Left ventricle myocardium inferior (tissue), 1 donor: ENCODE results near the gene OLIG3. TPM values are rescaled to one million over a fixed set of nuclear protein-coding genes. Genes with fewer than 3 reads are reported as not detected.

ENCODE experiments used
- DNase-seq: peaks from one replicate; pipeline ENCODE4 v3.0.0-alpha.2; 2020
- H3K27ac ChIP-seq: fragments of 200-600 bp; replicated peaks from 2 replicates; pipeline ENCODE4 v1.8.0; 2021
- H3K27me3 ChIP-seq: fragments of 200-600 bp; 2 replicates; pipeline ENCODE4 v1.8.0; 2021; ENCODE audit warnings: low read depth
- H3K36me3 ChIP-seq: fragments of 200-600 bp; 2 replicates; pipeline ENCODE4 v1.8.0; 2021
- H3K4me1 ChIP-seq: fragments of 200-600 bp; 2 replicates; pipeline ENCODE4 v1.8.0; 2021
- H3K4me3 ChIP-seq: fragments of 200-600 bp; 2 replicates; pipeline ENCODE4 v1.8.0; 2021; ENCODE audit warnings: mild to moderate bottlenecking, moderate library complexity
- H3K9me3 ChIP-seq: fragments of 200-600 bp; replicated peaks from 2 replicates; pipeline ENCODE4 v1.8.0; 2021
- intact Hi-C: fragments of 100-400 bp; cut with micrococcal nuclease; formaldehyde crosslinking; loops from one replicate; pipeline ENCODE4 v1.11.0; 2022
- total RNA-seq: library from RNA; stranded (reverse); fragmentation: NEBNext Ultra II Directional; extraction: Animal tissue kit (Norgen Biotek cat#: 25700); gene quantifications from one replicate; pipeline ENCODE4 v1.2.1, GENCODE V29; 2021
- TF ChIP-seq, protein P1 (sequence below): fragments of 200-600 bp; IDR thresholded peaks from 2 replicates; pipeline ENCODE4 v1.8.0; 2021; ENCODE audit warnings: antibody characterized with exemption, mild to moderate bottlenecking, borderline replicate concordance
- donor health status: DM: no; HTN: yes; CAD: no; lungs with severe emphysema.

Gene OLIG3
- total RNA-seq, 1 donor from 2014 or later, result not detected

DNA sequence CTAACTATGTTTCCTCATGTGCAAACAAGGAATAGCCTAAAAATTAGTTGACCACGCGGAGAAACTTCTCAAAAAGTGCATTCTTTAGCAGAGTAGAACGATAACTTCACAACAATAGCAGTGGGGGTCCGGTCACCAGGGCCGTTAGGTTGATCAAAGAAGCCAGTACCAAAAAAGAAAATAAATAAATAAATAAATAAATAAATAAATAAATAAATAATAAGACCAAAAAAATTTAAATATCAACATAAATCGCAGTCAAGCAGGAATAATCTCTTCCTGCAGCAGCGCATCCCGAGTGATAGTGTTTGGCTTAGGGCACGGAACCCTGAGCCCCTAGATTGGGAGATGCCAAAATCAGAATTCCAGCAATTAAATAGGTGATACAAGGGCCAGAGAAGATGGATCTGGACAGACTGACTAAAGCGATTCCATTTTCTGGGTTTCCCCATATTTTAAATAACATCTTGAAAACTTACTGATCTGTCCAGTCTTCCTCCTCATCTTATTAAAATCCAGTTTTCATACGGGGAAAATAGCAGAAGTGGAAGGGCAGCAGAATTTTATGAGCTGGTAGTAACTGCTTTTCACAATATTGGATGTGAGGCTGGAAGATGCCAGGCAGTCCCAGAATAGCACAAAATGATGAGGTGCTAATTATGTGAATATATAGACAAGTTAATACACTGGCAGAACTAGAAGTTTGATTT lies 4.4 kb upstream of the OLIG3 start:
- DNase-seq, result no peak
- no peak overlapping the region for H3K27ac ChIP-seq
- H3K9me3 ChIP-seq, result no peaks in the 10 kb centered on the region
- H3K4me1 ChIP-seq, result peaks cover 34% of the 10 kb centered on the region
- TF ChIP-seq, protein P1, sequence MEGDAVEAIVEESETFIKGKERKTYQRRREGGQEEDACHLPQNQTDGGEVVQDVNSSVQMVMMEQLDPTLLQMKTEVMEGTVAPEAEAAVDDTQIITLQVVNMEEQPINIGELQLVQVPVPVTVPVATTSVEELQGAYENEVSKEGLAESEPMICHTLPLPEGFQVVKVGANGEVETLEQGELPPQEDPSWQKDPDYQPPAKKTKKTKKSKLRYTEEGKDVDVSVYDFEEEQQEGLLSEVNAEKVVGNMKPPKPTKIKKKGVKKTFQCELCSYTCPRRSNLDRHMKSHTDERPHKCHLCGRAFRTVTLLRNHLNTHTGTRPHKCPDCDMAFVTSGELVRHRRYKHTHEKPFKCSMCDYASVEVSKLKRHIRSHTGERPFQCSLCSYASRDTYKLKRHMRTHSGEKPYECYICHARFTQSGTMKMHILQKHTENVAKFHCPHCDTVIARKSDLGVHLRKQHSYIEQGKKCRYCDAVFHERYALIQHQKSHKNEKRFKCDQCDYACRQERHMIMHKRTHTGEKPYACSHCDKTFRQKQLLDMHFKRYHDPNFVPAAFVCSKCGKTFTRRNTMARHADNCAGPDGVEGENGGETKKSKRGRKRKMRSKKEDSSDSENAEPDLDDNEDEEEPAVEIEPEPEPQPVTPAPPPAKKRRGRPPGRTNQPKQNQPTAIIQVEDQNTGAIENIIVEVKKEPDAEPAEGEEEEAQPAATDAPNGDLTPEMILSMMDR, result no peak
- H3K4me3 ChIP-seq, result no peak overlapping the region
- intact Hi-C loops, result no loop called here
- H3K27me3 ChIP-seq, result peaks cover 100% of the 10 kb centered on the region
- no peaks in the 10 kb centered on the region for H3K36me3 ChIP-seq

DNA sequence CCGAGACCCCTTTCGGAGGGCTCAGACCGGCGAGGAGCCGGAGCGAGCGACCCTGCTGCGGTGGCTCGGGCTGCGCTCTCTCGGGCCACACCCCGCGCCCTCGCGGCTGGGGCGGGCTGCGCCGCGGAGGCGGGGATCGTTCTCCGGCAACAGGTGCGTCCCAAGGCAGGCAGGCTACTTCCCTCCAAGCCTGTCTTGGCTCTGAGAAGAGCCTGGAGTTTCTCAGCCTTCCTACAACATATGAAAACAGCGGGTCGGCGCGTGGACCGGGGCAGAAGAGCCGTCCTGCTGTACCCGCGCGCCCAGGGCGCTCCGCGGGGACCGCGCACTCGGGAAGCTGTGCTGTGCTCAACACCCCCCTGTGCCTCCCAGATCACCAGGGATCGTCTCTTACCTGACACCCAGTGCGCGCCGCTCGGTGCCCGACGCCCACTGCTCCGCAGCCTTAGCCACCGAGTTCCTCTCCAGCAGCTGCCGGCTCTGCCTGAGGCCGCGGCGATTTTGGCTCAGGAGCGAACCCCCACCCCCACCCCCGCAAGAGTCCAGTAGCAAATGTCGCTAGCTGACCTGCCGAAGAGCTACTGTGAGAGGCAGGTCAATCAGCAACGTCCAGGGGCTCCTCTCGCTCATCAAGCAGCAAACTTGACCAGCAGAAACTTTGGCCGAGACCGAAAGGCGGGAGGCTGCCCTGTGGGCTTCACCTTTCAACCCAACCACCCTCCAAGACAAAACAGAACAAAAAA lies 3.7 kb upstream of the OLIG3 start:
- Histone ChIP-seq H3K27ac (no peak overlapping the region), H3K4me3 (peak overlapping the region; percentile 50), H3K27me3 (peaks cover 100% of the 10 kb centered on the region), H3K36me3 (no peaks in the 10 kb centered on the region), H3K9me3 (no peaks in the 10 kb centered on the region), H3K4me1 (peaks cover 42% of the 10 kb centered on the region)
- intact Hi-C loops, result no loop called here
- TF ChIP-seq, protein P1, result no peak
- no peak for DNase-seq

DNA sequence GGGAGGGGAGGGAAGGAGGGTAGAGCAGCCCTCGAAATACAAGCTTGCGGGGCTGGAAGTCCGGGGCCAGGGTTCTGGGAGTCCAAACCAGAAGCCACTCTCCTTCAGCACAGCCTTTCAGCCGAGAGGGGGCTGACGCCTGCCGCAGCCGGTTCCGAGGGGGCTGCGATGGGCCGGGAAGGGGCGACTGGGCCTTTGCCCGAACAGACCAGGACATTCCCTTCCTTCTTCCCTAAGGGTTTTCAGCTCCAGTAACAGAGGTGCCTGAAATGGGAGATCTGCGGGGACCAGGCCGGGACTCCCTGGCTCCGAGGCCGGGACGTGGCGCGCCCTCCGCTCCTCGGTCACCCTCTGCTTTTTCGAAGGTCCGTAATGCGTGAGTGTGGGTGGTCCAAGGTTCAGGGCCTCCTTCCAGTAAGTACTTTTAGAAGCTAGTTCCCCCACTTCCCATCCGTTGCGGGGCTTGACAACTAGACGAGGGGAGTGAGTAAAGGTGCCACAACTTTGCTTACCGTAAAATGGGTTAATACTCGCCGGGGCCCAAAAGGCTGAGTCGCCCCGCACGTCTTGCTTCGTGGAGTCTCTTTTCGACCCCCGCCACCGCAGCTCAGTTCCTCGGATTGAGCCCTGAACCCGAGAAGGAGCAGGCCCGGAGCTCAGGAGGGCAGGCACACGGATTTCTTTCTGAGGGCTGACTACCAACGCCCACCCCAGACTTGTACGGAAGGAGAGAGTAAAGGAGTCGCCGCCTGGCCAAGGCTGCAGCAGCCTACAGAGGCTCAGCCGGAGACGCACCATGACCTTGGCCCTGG lies 2.9 kb upstream of the OLIG3 start:
- intact Hi-C loops, result no loop called here
- no peak overlapping the region for H3K27ac ChIP-seq
- peaks cover 45% of the 10 kb centered on the region for H3K4me1 ChIP-seq
- TF ChIP-seq, protein P1, result no peak
- no peaks in the 10 kb centered on the region for H3K36me3 ChIP-seq
- H3K9me3 ChIP-seq, result no peaks in the 10 kb centered on the region
- H3K27me3 ChIP-seq, result peaks cover 100% of the 10 kb centered on the region
- peak overlapping the region; percentile 50 for H3K4me3 ChIP-seq
- DNase-seq, result no peak

DNA sequence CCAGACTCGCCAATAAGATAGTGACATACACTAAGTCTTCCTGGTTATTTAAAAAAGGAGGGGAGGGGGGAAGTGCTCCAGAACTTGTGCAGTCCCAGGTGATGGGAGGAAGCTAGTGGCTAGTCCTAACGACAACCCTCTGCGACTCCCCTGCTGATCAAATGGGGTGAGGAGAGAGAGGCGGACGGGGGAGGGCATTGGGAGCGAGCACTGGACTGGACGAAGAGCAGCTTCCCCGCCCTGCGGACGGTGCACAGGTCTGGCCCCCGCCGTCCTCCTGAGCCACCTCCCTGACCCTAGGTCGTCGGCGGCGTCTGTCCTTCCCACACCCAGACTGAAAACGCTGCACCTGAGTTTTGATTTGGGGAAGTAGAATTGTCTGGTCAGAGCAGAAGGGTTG lies 2.2 kb upstream of the OLIG3 start:
- no peaks in the 10 kb centered on the region for H3K9me3 ChIP-seq
- H3K36me3 ChIP-seq, result no peaks in the 10 kb centered on the region
- H3K27ac ChIP-seq, result no peak overlapping the region
- intact Hi-C loops, result no loop called here
- H3K27me3 ChIP-seq, result peaks cover 100% of the 10 kb centered on the region
- H3K4me3 ChIP-seq, result no peak overlapping the region
- no peak for DNase-seq
- peaks cover 45% of the 10 kb centered on the region for H3K4me1 ChIP-seq
- TF ChIP-seq, protein P1, result no peak

DNA sequence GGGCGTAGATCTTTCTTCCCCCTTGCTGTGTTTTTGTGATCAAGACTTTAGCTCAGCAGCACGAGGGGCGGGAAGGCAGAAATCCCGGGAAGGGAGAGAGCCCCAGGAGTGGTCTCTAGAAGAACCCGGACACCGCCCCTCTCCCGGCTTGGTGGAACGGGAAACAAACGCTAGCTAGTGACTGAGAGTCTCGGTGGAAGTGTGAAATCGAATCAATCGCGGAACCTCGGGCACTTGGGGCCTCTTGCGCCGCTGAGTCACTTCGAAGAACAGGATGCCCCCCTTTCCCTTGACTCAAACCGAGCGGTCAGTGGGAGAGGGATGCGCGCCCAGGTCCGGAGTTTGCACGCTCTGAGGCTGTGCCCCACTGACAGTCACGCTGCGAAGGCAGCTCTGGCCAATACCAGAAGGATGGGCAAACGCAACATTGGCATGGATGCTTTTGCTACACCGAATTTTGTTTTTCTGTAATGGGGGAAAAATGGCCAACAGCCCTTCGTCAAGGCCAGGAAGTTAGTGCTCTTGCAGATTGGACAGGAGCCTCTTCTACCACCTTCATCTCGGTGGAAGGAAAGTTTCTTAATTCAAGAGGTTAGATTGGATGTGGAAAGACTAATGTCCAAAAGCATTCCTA lies 1.6 kb upstream of the OLIG3 start:
- intact Hi-C loops, result no loop called here
- Histone ChIP-seq H3K4me3 (no peak overlapping the region), H3K9me3 (no peaks in the 10 kb centered on the region), H3K36me3 (no peaks in the 10 kb centered on the region), H3K27ac (no peak overlapping the region), H3K4me1 (peaks cover 45% of the 10 kb centered on the region), H3K27me3 (peaks cover 100% of the 10 kb centered on the region)
- TF ChIP-seq, protein P1, result no peak
- DNase-seq, result no peak
